HUDEP-2 (cell line): ENCODE results near the gene GOLM1.

Experiments used
- DNase-seq, 76 experiments: peaks; one replicate each; lab custom pipeline; 2025; ENCODE audit not compliant: unreplicated experiment in 76 of 76; lab: John Stamatoyannopoulos, UW

Gene GOLM1

GRCh38 chr9:86005253-86005775, 94.0 kb downstream of the GOLM1 start:
- DNase-seq: no peak

- DNase-seq: no peak
Observed at GRCh38 chr9:85995599-85995998, 103.8 kb downstream of the GOLM1 start.

GRCh38 chr9:85995097-85995496, 104.3 kb downstream of the GOLM1 start:
- DNase-seq: no peak

GRCh38 chr9:85994191-85994590, 105.2 kb downstream of the GOLM1 start:
- DNase-seq: no peak

GRCh38 chr9:85987236-85987635, 112.1 kb downstream of the GOLM1 start:
- DNase-seq: no peak

GRCh38 chr9:85984457-85984856, 114.9 kb downstream of the GOLM1 start:
- DNase-seq: no peak

- no peak for DNase-seq
Observed at GRCh38 chr9:85981369-85981768, 118.0 kb downstream of the GOLM1 start.

GRCh38 chr9:85978496-85978895, 120.9 kb downstream of the GOLM1 start:
- DNase-seq: no peak
